GM18951 (cell line): ENCODE data around the gene UBN1.

Experiments
- POLR2A ChIP-seq: IDR thresholded peaks from 4 replicates; pipeline ENCODE4 v1.6.1; 2011; ENCODE audit warnings: mild to moderate bottlenecking; ENCODE audit not compliant: insufficient read length, insufficient read depth; ENCODE audit errors: extremely low read depth
- in situ Hi-C: fragments of 300-500 bp; cut with MboI; formaldehyde crosslinking; loops from one replicate; pipeline ENCODE4 v1.12.0; 2022; ENCODE audit warnings: low sequenced_read_pairs, mixed read lengths, inconsistent platforms; ENCODE audit not compliant: unreplicated experiment

The UBN1 gene

GRCh38 chr16:4859900-4860255 is 12.6 kb downstream of the UBN1 start:
- no peak for TF ChIP-seq POLR2A
- in situ Hi-C loops = no loop called here

GRCh38 chr16:4860727-4861342 is 13.6 kb downstream of the UBN1 start:
- TF ChIP-seq POLR2A = no peak
- in situ Hi-C loops = no loop called here

- in situ Hi-C loops = no loop called here
- no peak for TF ChIP-seq POLR2A
Observed at GRCh38 chr16:4862639-4863038, 15.4 kb downstream of the UBN1 start.

GRCh38 chr16:4864728-4865127 is 17.4 kb downstream of the UBN1 start:
- in situ Hi-C loops = no loop called here

GRCh38 chr16:4865231-4865860 is 18.1 kb downstream of the UBN1 start:
- in situ Hi-C loops = no loop called here
- no peak for TF ChIP-seq POLR2A

More at GRCh38 chr16:4864728-4865127, 17.4 kb downstream of the UBN1 start:
- no peak for TF ChIP-seq POLR2A

- TF ChIP-seq POLR2A = no peak
- in situ Hi-C loops = no loop called here
Observed at GRCh38 chr16:4866586-4866985, 19.3 kb downstream of the UBN1 start.

GRCh38 chr16:4868026-4868425 is 20.7 kb downstream of the UBN1 start:
- in situ Hi-C loops = no loop called here
- no peak for TF ChIP-seq POLR2A

GRCh38 chr16:4868535-4868934 is 21.3 kb downstream of the UBN1 start:
- in situ Hi-C loops = no loop called here
- TF ChIP-seq POLR2A = no peak

- in situ Hi-C loops = no loop called here
- no peak for TF ChIP-seq POLR2A
Observed at GRCh38 chr16:4869147-4869805, 22.0 kb downstream of the UBN1 start.

- in situ Hi-C loops = no loop called here
- TF ChIP-seq POLR2A = no peak
Observed at GRCh38 chr16:4870138-4870671, 22.9 kb downstream of the UBN1 start.

GRCh38 chr16:4871071-4871470 is 23.8 kb downstream of the UBN1 start:
- in situ Hi-C loops = no loop called here
- TF ChIP-seq POLR2A = no peak

- no peak for TF ChIP-seq POLR2A
- in situ Hi-C loops = no loop called here
Observed at GRCh38 chr16:4873091-4873490, 25.8 kb downstream of the UBN1 start.

GRCh38 chr16:4874666-4875065 is 27.4 kb downstream of the UBN1 start:
- TF ChIP-seq POLR2A = no peak
- in situ Hi-C loops = no loop called here
